Tibial artery (tissue), 4 donors: Measurements from ENCODE around the gene IQCH.

ENCODE experiments used
- DNase-seq, 2 donors: peaks; one replicate each; pipeline ENCODE4 v3.0.0-alpha.2; 2019
- H3K27ac ChIP-seq, 2 donors: fragments of 200-600 bp; sonication (generic) in 1 of 2; 1 replicate in 1 of 2; 2 replicates in 1 of 2; pipeline ENCODE4 v1.5.1; 2018 to 2019; ENCODE audit warnings: mild to moderate bottlenecking in 1 of 2
- H3K27me3 ChIP-seq, 2 donors: fragments of 200-600 bp; sonication (generic) in 1 of 2; one replicate each; pipeline versions ENCODE4 v1.5.1 to v1.6.0; 2016 to 2019
- H3K36me3 ChIP-seq, 3 donors: fragments of 200-600 bp; sonication (generic) in 2 of 3; one replicate each; pipeline ENCODE4 v1.5.1; 2016 to 2019; ENCODE audit warnings: mild to moderate bottlenecking in 2 of 3
- H3K4me1 ChIP-seq, 4 donors: fragments of 200-600 bp; sonication (generic) in 2 of 4; 1 replicate in 3 of 4; 2 replicates in 1 of 4; pipeline ENCODE4 v1.5.1; 2016 to 2019
- H3K4me3 ChIP-seq, 2 donors: fragments of 200-600 bp; sonication (generic) in 1 of 2; 1 replicate in 1 of 2; 2 replicates in 1 of 2; pipeline ENCODE4 v1.5.1; 2018 to 2019; ENCODE audit warnings: mild to moderate bottlenecking in 2 of 2
- H3K9me3 ChIP-seq, 3 donors: fragments of 200-600 bp; sonication (generic) in 1 of 3; one replicate each; pipeline ENCODE4 v1.5.1; 2016 to 2019
- CTCF ChIP-seq, 2 experiments: fragments of 200-600 bp in 1 of 2; fragments of 450-650 bp in 1 of 2; IDR thresholded peaks; one replicate each; pipeline ENCODE4 v1.5.1; 2017 to 2019; ENCODE audit warnings: antibody characterized with exemption in 2 of 2, mild to moderate bottlenecking in 1 of 2, moderate library complexity in 1 of 2
- intact Hi-C: fragments of 100-400 bp; cut with DNase I; formaldehyde crosslinking; loops from one replicate; pipeline ENCODE4 v1.15.0; 2023; ENCODE audit warnings: low total_unique reads

Gene IQCH

GRCh38 chr15:67248011-67248505 lies 6.5 kb upstream of the IQCH start:
- no peak overlapping the region for H3K4me3 ChIP-seq
- H3K36me3 ChIP-seq, result peaks cover 7 to 9% (median 8%) of the 10 kb centered on the region in 3 donors
- no peak for DNase-seq
- no peaks in the 10 kb centered on the region for H3K9me3 ChIP-seq
- H3K4me1 ChIP-seq, result peaks cover 0 to 11% (median 5%) of the 10 kb centered on the region in 4 donors
- TF ChIP-seq CTCF (IDR thresholded peaks at IDR 0.05), result no peak
- H3K27ac ChIP-seq, result no peak overlapping the region
- H3K27me3 ChIP-seq, result no peaks in the 10 kb centered on the region
- intact Hi-C loops, result no loop called here

- Histone ChIP-seq H3K36me3 (peaks cover 7 to 9% (median 8%) of the 10 kb centered on the region in 3 donors), H3K4me1 (peaks cover 0 to 19% (median 10%) of the 10 kb centered on the region in 4 donors), H3K27me3 (no peaks in the 10 kb centered on the region), H3K4me3 (no peak overlapping the region), H3K9me3 (no peaks in the 10 kb centered on the region), H3K27ac (no peak overlapping the region)
- DNase-seq, result no peak
- intact Hi-C loops, result no loop called here
- TF ChIP-seq CTCF (IDR thresholded peaks at IDR 0.05), result no peak
These were observed 4.8 kb upstream of the IQCH start for GRCh38 chr15:67249830-67250229.

DNA sequence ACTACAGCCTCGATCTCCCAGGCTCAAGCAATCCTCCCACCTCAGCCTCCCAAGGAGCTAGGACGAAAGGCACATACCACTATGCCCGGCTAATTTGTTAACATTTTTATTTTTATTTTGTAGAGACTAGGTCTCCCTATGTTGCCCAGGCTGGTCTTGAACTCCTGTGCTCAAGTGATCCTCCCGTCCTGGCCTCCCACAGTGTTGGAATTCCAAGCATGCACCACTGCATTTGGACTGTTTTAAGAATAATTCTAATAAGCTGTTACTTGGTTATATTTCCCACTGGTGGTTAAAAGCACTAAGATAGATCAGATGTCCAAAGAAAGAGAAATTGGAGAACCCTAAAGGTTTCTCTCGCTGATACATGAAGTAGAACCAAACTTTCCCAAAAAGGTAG lies 3.3 kb upstream of the IQCH start:
- intact Hi-C loops, result no loop called here
- Histone ChIP-seq H3K4me1 (peaks cover 0 to 23% (median 10%) of the 10 kb centered on the region in 4 donors), H3K4me3 (no peak overlapping the region), H3K9me3 (no peaks in the 10 kb centered on the region), H3K36me3 (peaks cover 4 to 8% (median 7%) of the 10 kb centered on the region in 3 donors), H3K27ac (no peak overlapping the region), H3K27me3 (no peaks in the 10 kb centered on the region)
- DNase-seq, result no peak
- TF ChIP-seq CTCF (IDR thresholded peaks at IDR 0.05), result no peak

- no peak for DNase-seq
- H3K27me3 ChIP-seq, result no peaks in the 10 kb centered on the region
- H3K9me3 ChIP-seq, result no peaks in the 10 kb centered on the region
- TF ChIP-seq CTCF (IDR thresholded peaks at IDR 0.05), result no peak
- H3K27ac ChIP-seq, result no peak overlapping the region
- intact Hi-C loops, result no loop called here
- H3K4me1 ChIP-seq, result peaks cover 0 to 23% (median 10%) of the 10 kb centered on the region in 4 donors
- H3K4me3 ChIP-seq, result peak overlapping the region; percentile 64 to 81
- H3K36me3 ChIP-seq, result no peaks in the 10 kb centered on the region
These were observed 1.5 kb upstream of the IQCH start for GRCh38 chr15:67253101-67253500.

GRCh38 chr15:67253549-67254237 lies 893 bp upstream of the IQCH start:
- H3K9me3 ChIP-seq, result no peaks in the 10 kb centered on the region
- H3K27me3 ChIP-seq, result no peaks in the 10 kb centered on the region
- TF ChIP-seq CTCF (IDR thresholded peaks at IDR 0.05), result no peak
- no peaks in the 10 kb centered on the region for H3K36me3 ChIP-seq
- H3K4me3 ChIP-seq, result peak overlapping the region; percentile 64 to 81
- H3K27ac ChIP-seq, result peak overlapping the region; percentile 73 to 88
- peaks cover 0 to 23% (median 10%) of the 10 kb centered on the region in 4 donors for H3K4me1 ChIP-seq
- no peak for DNase-seq
- intact Hi-C loops, result no loop called here
